ENCODE measurements around the gene NEURL1B.
"Not testable (repeated sequence)": the region's sequence is repeated elsewhere in the genome, so short reads cannot be mapped to it uniquely, and the experiment has no call there.

Gene NEURL1B, protein sequence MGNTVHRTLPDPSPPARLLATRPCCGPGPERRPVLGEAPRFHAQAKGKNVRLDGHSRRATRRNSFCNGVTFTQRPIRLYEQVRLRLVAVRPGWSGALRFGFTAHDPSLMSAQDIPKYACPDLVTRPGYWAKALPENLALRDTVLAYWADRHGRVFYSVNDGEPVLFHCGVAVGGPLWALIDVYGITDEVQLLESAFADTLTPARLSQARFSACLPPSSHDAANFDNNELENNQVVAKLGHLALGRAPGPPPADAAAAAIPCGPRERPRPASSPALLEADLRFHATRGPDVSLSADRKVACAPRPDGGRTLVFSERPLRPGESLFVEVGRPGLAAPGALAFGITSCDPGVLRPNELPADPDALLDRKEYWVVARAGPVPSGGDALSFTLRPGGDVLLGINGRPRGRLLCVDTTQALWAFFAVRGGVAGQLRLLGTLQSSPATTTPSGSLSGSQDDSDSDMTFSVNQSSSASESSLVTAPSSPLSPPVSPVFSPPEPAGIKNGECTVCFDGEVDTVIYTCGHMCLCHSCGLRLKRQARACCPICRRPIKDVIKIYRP

DNA sequence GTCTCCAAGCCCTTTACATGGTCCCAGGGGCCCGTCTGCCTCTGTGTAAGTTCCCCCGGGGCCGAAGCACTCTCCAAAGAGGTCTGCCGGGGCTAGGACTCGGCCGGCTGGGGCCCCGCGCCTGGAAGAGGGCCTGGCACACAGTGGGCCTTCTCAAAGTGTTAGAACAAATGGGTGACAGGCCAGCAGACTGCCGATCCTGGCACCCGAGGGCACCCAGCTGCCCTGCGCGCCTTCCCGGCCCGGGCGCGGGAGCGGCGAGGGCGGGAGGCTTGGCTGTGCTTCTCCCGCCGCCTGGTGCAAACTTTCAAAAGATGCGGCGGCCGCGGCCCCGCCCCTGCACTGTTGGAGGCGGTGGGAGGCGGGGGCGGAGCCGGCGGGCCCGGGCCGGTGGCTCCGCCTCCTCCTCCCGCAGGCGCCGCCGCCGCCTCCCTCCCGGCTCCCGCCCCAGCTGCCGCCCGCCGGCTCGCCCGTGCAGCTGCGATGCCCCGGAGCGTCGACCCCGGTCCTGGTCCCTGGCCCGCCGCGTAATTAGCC, at the start of gene NEURL1B:
Gene NEURL1B, plus strand, starts transcription at position 442 of the 537 bp plus-strand sequence. CDS start 144 bp downstream, outside the sequence.
- DNase-seq, result peak; percentile 26

DNA sequence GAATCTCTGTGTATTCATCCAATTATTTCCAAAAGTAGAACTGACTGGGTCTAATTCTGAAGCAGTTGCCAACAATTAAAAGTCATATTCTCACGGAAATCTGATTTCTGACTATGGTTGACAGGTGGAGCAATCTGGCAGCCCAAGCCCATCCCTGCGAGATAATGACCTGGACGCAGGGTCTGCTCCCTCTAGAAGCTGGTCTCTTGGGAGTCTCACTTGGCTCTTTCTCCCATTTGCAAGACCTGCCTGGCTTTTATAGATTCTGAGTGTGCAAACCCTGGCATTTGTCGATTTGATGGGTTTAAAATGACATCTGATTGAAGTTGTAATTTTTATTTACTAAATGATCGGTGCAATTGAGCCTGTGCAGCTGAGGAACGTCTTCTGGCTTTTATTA, 49.4 kb upstream of the NEURL1B start:
- no peak for DNase-seq

DNA sequence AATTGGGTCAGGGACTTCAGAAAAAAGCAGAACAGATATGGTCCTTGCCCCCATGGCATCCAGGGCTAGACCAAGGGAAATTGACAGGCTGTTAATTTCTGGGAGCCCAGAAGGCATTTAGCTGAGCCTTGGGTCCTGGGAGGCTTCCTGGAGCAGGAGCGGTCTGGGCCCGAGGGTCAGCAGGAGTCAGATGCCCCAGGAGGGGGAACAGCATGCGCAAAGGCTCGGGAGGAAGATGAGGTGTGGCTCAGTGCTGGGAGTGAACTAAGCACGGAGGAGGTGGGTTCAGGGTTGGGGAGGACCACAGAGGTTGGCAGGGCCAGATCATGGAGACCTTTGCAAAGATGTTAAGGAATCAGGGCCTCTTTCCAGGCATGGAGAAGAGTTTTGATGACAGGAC, 48.2 kb upstream of the NEURL1B start:
- DNase-seq, result no peak

DNA sequence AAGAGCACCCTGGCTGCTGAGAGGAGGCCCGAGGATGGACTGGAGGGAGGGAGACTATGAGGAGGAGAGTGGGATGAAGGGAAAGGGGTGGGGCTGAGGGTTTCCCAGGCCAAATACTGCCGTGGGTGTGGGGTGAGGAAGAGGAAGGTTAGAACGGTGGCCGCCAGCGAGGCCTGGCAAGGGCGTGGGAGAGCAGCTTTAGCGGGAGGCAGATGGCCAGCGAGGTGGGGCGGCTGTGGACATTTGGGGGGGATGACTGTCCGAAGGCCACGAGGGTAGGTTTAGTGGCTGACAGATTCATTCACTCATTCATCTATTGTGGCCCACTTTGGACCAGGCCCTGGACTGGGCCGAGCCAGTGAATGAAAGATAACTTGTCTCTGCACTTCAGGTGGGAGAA, 47.8 kb upstream of the NEURL1B start:
- no peak for DNase-seq

DNA sequence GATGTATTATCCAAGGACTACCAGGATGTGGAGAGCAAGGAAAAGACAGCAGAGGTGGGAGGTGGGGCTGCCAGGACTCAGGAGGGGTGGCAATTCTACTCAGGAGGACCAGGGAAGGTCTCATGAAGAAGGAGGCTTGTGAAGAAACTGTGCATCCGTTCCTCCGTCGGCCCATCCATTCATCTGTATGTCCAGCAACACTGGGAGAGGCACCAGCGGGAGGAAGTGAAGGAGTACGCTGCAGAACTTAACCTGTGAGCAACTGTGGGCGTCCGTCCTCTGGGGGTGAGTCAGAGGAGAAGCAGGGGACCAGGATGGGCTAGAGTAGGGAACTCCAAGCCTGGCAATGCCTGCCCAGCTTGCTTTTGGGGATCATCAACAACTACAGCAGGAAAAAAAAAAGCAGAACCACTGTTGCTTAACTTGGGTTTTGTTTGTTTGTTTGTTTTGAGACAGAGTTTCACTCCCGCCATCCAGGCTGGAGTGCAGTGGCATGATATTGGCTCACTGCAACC, 47.3 kb upstream of the NEURL1B start:
- no peak for DNase-seq

DNA sequence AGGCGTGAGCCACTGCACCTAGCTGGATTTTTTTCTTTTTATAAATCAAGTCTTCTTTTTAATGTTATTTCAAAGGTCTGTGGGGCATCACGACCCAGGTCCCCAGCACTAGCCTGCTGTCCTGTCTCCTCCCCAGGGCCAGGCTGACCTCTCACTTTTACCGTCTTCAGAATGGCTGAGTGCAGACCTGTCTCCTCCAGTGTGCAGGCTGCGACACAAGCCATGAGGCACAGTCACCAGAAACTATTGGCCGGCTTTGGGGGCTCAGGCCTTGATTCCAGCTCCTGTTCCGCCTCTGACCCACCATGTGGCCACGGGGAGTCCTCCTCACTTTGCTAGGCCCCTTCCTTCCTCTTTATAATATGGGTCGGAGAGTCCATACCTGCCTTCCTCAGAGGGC, 46.6 kb upstream of the NEURL1B start:
- no peak for DNase-seq

DNA sequence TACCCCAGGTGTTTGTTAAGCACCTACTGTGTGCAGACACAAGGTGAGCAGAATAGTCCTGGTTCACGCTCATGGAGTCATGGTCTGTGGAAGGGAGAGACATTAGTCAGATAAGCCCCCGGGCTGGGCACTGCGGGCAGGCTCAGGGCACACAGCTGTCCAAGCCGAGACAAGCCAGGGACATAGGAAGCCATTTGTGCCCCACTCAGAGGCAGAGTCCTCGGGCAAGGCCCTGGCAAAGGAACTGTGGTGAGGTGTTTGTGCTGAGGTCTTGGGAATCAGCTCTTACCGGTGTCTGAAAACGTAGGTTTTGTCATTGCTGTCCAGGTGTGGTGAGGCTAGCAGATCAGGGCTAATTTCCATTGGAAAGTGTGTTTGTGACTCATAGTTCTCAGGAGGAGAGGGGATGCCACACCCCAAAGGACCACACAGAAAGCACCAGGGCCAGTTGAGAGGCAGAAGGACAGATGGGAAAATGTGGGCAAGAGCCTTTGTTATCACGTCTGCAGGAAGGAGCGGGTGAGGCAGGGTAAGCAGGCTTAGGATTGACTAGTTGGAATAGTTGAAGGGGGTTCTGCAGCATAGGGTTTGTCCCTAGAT, 46.1 kb upstream of the NEURL1B start:
- DNase-seq, result no peak

DNA sequence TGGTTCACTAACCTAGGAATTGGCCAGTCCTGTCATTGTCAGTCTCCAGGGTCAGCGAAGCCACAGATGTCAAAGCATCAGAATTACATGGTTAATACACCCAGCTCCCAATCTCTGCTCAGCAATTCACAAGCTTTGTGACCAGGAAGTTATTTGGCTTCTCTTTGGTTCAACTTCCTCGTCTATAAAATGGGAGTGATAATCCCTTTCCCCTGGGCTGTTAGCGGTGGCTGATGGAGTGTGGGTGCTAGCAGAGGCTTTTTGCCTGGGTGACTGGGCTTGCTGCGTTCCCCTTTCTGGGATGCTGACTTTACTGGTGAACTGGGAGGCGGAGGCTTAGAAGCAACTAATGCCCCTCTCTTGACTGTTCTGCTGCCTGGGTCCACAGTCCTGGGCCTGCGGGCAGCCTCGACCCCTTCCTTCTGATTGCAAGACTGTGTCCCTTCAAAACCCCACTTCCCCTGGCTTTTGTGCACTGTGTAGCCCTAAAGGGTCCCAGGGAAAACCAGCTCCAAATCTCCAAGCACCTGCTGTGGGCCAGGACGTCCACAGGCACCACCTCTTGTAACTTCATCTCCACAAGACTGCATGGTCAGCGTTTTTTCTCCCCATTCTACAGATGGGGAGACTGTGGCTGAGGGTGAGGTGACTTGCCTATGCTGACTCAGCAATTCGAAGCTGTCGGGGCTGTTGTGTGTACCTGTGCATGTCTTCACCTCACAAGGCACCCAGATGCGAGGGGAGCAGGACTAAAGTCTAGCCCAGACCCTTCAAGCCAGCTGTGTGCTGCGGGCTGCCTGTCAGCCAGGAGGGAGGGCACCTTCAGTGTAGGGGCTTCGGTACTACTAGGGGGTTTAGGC, 45.2 kb upstream of the NEURL1B start:
- DNase-seq, result no peak

DNA sequence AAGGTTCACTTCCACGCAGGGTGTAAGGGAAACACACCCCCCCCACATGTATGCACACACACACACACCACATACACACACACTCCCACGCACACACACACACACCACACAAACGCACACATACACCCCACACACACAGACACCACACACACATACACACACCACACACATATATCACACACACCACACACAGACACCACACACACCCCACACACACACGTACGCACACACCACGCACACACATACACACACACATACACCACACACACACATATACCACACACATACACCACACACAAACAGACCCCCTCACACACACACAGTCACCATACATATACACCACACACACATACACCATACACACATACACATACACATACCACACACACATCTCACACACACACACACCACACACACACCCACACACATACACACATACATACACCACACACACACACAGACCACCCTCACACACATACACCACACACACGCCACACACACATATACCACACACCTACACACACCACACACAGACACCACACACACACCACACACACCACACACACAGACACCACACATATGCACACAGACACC, 44.3 kb upstream of the NEURL1B start:
- DNase-seq, result no peak

DNA sequence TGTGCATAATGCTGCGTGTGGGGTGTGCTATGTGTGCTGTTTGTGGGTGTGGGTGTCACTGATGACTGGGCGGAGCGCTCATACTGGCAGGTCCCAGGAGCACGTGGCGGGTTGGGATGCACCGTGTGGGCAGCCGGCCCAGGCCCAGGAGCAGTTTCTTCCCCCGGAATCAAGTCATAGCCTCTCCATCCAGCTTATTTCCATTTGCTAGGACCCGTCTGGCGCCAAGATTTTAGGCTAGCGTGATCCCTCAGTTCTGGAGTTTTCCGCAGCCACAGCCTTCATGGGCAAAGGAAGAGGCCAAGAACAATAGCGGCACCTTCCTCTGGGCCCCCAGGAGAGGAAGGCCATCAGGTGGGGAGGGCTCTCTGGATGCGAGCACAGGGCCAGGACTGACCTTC, 43.3 kb upstream of the NEURL1B start:
- no peak for DNase-seq

DNA sequence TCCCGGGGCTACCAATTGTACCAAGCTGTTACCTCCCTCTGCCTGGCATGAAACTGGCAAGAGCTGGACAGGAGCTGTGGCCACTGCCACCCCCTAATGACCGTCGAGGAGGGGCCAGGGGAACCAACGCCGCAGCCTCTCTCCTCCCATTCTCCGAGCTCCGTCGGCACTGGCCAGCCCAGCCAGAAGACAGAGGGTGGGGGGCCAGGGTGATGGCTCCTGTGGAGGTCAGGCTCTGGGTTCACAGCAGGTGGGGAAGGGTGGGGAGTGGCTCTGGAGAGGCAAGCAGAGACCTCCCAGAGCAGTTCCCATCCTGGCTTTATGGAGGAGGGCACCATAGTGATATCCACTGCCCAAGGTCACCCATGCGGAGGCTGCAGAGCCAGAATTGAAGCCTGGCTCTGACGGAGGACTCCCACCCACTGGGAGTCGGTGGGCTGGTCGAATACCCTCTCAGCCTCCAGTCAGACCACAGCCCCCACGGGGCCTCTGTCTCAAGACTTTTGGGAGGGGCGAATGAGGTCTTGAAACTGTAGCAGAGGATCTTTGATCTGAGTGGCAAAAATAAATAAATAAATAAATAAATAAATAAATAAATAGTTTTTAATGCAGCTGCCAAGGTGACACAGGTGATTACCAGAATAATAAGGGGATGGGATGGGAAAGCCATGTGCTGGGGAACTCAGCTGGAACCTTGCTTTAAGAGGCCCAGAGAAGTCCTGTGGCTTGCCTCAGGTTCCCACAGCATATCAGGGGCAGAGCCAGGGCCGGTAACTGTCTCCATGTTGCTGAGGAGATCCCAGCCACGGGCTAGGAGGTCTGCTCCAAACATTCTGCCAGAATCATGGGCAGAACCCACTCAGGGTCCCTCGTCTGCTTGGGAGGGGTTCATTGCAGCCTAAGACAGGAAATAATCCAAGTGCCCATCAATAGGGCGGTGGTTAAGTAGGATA, 42.5 kb upstream of the NEURL1B start:
- DNase-seq, result no peak

DNA sequence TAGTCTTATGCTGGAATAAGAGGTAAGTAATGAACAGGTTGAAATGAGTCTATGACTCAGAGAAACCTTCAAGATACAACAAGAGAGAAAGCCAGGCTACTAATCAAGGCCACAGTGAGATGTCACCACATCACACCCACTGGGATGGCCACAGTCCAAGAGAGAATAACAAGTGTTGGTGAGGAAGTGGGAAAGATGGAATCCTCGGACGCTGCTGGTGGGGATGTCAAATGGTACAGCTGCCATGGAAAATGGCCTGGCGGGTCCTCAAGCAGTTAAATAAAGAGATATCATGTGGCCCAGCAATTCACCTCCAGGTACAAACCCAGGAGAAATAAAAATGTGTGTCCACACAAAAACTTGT, 41.9 kb upstream of the NEURL1B start:
- no peak for DNase-seq

DNA sequence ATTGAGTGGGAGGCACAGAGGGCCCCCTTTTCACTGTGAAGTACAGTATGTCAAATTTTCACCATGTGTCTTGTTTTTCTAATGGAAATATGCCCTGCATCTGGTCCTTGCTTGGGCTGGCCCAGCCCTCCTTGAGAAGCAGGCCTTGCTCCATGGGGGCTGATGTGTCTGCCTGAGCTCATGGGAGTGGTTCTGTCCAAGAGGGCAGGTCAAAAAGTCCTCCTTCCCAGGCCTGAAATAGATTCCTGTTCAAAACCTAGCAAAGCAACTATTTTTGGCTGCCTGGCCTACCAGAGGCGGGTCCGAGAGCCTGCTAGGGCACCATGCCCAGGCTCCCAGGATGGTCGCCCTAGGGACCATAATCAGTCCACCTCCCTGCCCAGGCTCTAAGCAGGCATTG, 40.5 kb upstream of the NEURL1B start:
- no peak for DNase-seq

DNA sequence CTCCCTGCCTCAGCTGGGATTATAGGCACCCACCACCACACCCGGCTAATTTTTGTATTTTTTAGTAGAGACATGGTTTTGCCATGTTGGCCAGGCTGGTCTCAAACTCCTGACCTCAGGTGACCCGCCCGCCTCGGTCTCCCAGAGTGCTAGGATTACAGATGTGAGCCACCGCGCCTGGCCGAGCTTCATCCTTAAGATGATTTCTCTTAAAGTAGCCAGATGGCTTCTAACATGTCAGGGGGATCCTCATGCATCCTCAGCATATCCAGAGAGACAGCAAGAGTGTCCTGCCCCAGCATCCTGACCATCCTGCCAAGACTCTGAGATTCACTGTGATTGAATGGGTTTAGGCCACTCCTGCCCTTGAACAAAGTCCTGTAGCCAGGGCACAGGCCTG, 39.5 kb upstream of the NEURL1B start:
- not testable (repeated sequence) for DNase-seq

DNA sequence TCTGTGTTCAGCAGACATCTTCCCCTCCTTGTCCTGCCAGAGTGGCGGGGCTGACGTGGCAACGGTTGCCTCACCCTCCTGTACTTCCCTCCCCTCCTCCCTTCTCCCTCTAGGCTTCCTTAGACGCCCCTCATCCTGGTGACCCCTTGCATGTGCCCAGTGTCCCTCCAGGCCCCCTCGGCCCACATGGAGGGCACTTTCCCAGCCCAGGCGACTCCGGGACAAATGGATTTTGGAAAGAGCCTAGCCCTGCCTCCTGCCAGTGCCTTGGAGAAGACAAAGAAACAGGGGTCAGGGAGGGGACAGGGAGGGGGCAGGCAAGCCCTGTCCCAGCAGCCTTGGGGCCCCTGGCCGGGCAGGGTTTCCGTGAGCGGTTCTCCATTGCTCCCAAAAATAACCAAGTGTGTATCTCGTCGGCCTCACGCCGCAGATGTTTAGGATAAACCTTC, 38.3 kb upstream of the NEURL1B start:
- DNase-seq, result no peak

DNA sequence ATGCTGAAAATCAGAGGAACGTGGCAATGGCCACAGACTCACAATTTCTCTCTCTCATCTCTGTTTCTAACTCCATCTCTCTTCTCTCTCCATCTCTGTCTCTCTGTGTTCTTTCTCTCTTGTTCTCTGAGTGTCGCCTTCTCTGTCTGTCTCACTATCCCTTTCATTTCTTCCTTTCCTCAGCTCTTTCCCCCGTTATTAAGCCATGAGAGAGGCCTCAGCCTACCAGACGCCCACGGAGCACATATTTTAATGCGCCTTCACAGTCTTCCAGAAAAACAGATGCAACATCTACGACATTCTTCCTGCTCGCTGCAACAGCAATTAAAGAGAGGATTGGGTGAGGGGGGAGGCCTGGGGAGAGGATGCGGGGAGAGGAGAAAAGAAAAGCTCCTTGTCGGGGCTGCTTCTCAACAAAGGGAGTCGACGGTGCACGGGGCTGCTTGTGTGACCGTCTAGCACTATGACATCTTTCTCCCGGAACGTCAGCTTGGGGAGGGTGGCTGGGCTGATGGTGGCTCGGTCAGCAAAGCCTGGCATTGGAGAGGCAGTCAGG, 37.7 kb upstream of the NEURL1B start:
- DNase-seq, result no peak

DNA sequence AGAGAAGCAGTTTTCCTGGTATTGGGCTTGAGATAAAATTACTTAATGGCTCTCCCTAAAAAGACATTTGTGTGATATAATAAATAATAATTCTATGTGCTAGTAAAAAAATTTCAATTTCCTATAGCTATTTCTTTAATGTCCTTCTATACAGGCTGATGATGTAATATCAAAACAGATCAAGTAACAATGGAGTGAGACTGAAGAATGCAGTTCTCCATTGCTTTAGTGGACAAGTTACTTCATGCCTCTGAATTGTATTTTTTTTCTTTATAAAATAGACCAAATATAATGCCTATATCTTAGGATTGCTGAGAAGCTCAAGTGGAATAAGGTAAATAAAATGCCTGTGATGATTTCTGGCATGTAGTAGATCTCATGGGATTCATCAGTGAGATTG, 35.6 kb upstream of the NEURL1B start:
- no peak for DNase-seq

DNA sequence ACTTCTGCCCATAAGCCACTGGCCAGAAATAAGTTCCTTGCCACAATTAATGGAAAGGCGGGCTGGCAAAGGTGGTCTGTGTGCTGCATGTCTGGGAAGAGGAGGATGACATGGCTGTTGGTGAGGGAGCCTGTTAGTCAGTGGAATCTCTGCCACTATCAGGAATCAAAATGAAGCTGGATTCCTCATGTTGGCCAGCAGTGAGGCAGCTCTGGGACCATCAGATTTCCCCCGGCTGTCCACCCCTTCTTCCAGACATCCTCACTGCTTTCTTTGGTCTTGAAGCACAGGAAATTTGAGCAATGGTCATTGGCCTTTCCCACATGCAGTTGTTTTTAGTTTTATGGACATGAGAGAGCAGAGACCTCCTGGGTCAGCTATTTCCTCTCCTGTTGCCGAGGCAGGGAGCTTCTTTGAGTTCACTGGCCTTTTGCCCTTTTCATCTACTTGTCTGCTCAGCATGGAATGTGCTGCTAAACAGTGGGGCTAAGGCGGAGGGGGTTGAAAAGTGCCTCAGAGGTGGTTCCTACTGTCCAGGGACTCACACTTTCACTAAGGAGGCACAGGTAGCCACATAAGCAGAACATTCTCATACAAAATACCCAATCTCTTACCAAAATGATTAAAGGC, 34.8 kb upstream of the NEURL1B start:
- no peak for DNase-seq

DNA sequence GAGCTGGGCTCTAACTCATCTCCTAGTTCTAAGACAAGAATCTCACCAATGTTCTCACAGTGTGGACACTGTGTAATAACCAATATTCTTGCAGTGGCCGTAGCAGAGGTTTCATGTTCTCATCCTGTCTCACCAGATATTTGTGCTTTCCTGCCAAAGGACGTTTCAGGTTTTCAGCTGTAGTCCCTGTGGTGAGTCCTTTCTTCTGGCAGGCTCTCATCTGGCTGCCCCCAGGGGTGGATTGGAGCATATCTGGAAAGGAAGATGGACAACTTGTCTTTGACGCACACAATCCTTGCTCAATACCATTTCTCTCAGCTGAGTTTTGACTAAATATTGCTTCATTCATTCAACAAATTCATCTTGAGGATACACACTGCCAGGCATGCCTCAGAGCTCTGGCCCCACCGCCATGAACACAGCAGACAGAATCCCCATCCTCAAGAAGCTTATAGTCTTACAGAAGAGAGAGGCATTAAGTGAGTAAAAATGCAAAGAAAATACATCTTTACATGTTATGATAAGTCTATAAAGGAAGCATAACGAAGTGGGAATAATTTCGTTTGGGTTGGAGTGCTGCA, 33.8 kb upstream of the NEURL1B start:
- no peak for DNase-seq

DNA sequence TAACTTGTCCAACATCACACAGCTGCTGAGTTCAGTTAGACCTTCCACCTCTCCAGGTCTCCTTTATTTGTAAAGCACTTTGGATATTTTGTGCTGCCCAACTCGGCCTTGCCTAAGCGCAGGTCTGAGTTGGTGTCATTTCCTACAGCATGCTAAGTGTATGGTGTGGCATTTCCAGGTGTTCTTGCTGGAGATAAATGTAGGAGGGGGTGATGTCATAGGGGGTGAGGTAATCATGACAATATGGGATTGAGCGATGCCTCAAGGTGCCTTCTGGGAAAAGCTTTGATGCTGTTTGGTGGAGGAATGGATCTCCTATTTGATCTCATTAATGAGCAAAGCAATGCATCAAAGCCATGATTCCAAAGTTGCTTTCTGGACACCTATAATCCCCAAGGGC, 32.3 kb upstream of the NEURL1B start:
- no peak for DNase-seq
